Measurements from ENCODE around the gene GFI1. TPM values are rescaled to one million over a fixed set of nuclear protein-coding genes. Genes with fewer than 3 reads are reported as not detected.

Gene GFI1
- total RNA-seq, 1 experiment from 2014 or later, result 0.48 TPM

GRCh38 chr1:92430030-92430429, 56.7 kb downstream of the GFI1 start:
- H3K36me3 ChIP-seq (replicated peaks; ENCODE audit: control insufficient read depth, insufficient read depth, low read length), result no peaks in the 10 kb centered on the region
- DNase-seq, result no peak
- H3K27me3 ChIP-seq (ENCODE audit: control insufficient read depth, insufficient read depth, low read length), result no peaks in the 10 kb centered on the region
- no peak overlapping the region for H3K4me3 ChIP-seq (ENCODE audit: insufficient read depth, low read depth, low read length)

- H3K4me3 ChIP-seq (ENCODE audit: insufficient read depth, low read depth, low read length), result no peak overlapping the region
- peak; percentile 43 for DNase-seq
- no peaks in the 10 kb centered on the region for H3K36me3 ChIP-seq (replicated peaks; ENCODE audit: control insufficient read depth, insufficient read depth, low read length)
- H3K27me3 ChIP-seq (ENCODE audit: control insufficient read depth, insufficient read depth, low read length), result no peaks in the 10 kb centered on the region
Observed at GRCh38 chr1:92425617-92426016, 61.1 kb downstream of the GFI1 start.

Other genes with a start within 250 kb of the GFI1 start
- 23.2 and 31.3 TPM in 2 replicates for gene GLMN, start 187.9 kb downstream of the GFI1 start, total RNA-seq (2014; rRNA removed; shearing (Covaris generic))
- 28.3 and 35.4 TPM in 2 replicates for gene RPAP2, start 187.9 kb downstream of the GFI1 start, total RNA-seq (2014; rRNA removed; shearing (Covaris generic))